ENCODE measurements around the gene ADAMTSL2. TPM values are rescaled to one million over a fixed set of nuclear protein-coding genes. Genes with fewer than 3 reads are reported as not detected.

Gene ADAMTSL2
- total RNA-seq, 1 donor from 2014 or later = 17.4 TPM

DNA sequence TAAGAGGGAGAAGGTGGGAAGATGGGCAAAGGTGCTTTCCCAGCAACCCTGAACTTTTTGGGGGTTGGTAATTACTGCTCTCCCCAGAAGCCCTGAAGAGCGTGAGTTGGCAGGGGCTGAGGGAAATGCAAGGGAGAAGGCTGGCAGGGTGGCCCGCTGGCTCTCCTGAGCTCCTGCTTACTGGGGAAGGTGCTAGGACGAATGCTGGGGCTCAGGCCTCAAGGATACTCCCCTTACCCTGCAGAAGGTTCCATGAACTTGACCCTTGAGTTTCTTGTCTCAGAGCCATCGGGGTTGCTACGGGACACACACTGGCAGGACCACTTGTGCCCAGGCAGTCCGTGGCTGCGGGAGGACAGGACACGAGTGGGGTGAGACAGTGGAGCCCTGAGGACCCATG is 73.5 kb downstream of the ADAMTSL2 start:
- no peak overlapping the region for H3K4me3 ChIP-seq
- DNase-seq = no peak
- no peaks in the 10 kb centered on the region for H3K9me3 ChIP-seq
- H3K27me3 ChIP-seq = peaks cover 50% of the 10 kb centered on the region
- H3K27ac ChIP-seq = no peak overlapping the region
- no peaks in the 10 kb centered on the region for H3K4me1 ChIP-seq
- H3K36me3 ChIP-seq = no peaks in the 10 kb centered on the region
- TF ChIP-seq, protein P1, sequence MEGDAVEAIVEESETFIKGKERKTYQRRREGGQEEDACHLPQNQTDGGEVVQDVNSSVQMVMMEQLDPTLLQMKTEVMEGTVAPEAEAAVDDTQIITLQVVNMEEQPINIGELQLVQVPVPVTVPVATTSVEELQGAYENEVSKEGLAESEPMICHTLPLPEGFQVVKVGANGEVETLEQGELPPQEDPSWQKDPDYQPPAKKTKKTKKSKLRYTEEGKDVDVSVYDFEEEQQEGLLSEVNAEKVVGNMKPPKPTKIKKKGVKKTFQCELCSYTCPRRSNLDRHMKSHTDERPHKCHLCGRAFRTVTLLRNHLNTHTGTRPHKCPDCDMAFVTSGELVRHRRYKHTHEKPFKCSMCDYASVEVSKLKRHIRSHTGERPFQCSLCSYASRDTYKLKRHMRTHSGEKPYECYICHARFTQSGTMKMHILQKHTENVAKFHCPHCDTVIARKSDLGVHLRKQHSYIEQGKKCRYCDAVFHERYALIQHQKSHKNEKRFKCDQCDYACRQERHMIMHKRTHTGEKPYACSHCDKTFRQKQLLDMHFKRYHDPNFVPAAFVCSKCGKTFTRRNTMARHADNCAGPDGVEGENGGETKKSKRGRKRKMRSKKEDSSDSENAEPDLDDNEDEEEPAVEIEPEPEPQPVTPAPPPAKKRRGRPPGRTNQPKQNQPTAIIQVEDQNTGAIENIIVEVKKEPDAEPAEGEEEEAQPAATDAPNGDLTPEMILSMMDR (IDR thresholded peaks at IDR 0.05) = no peak
- ATAC-seq = no peak
- intact Hi-C loops (cut with DNase I) = no loop called here

DNA sequence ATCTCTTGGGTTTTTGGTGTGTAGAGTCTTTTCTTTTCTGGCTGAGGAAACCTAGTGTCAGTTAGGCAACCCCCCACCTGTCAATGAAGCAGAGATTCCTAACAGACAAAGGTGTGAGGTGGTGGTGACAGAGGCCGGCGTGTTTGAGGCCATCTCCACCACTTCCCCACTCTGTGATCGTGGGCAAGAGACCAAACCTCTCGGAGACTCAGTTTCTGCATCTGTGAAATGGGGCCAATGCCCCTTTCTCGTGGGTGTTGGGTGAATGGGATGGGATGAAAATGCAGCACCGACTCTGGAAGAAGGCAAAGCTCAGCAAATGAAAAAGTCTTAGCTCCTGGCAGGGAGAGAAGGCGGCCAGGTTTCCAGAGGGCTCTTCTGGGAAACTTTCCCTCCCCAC is 73.9 kb downstream of the ADAMTSL2 start:
- H3K36me3 ChIP-seq = no peaks in the 10 kb centered on the region
- peaks cover 54% of the 10 kb centered on the region for H3K27me3 ChIP-seq
- DNase-seq (no peak), ATAC-seq (no peak)
- TF ChIP-seq, protein P1 (IDR thresholded peaks at IDR 0.05) = no peak
- H3K4me1 ChIP-seq = no peaks in the 10 kb centered on the region
- H3K9me3 ChIP-seq = no peaks in the 10 kb centered on the region
- no peak overlapping the region for H3K4me3 ChIP-seq
- no peak overlapping the region for H3K27ac ChIP-seq
- intact Hi-C loops (cut with DNase I) = no loop called here

DNA sequence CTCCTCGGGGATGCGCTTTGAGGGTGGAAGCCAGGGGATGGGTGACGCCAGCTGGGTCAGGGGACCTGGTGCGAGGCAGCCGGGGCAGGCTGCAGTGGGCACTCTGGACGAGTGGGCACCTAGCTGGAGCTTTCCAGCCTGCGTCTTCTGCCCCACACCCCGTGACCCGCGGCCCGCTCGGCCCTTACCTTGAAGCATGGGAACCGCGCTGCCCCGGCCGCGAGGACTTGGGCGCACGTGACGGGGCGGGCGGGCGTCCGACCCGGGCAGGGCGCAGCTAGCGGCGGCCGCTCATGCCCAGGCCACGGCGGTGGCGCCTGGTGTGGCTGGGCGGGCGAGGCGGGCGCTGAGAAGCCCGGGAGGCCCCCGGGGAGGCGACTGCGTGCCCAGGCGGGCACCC is 74.4 kb downstream of the ADAMTSL2 start:
- intact Hi-C loops (cut with DNase I) = no loop called here
- Histone ChIP-seq H3K9me3 (no peaks in the 10 kb centered on the region), H3K27ac (no peak overlapping the region), H3K36me3 (no peaks in the 10 kb centered on the region), H3K4me3 (no peak overlapping the region), H3K27me3 (peaks cover 57% of the 10 kb centered on the region), H3K4me1 (no peaks in the 10 kb centered on the region)
- DNase-seq (no peak), ATAC-seq (no peak)
- TF ChIP-seq, protein P1 (IDR thresholded peaks at IDR 0.05) = no peak

DNA sequence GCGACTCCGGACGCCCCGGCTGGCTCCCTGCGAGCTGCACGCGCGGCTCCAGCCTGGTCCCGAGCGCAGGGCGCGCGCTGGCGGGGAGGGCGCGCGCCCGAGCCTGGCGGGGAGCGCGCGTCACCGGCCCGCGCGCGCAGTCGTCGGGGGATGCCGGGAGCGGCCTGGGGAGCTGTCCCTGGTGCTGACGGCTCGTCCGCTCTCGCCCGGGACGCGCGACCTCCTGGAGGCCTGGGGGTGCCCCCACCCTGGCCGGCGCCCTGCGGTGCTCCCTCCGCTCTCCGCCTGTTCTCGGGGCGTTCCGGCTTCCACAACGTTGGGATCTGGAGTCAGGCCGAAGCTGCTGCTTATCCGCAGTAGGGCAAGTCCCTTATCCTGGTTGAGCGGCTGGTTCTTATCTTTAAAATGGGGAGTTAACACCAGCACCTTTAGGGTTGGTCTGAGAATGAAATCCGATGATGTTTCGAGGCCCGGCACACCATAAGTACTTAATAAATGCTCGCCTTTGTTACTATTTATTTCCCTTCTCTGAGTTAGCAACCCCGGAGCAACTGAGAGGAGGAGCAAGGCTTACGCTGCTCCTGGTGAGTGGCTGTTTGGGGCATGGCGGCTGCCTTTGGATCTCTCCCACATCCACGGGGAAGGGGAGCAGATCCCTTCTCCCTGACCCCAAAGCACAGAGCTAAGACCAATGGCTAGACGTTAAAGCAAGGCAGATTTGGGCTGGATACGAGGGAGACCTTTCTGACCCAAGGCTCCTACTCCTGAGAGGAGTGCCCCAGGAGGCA is 75.0 kb downstream of the ADAMTSL2 start, which contains the start of gene FAM163B:
Gene FAM163B, minus strand, starts transcription at position 79 of the 788 bp plus-strand sequence. CDS start 29,166 bp downstream, outside the sequence.
- Histone ChIP-seq H3K27me3 (peaks cover 60% of the 10 kb centered on the region), H3K4me3 (no peak within 1 kb of the TSS), H3K4me1 (no peaks in the 10 kb centered on the region), H3K27ac (no peak within 1 kb of the TSS), H3K36me3 (no peaks in the 10 kb centered on the region), H3K9me3 (no peaks in the 10 kb centered on the region)
- DNase-seq = no peak
- intact Hi-C loops (cut with DNase I) = no loop called here
- TF ChIP-seq, protein P1 (IDR thresholded peaks at IDR 0.05) = no peak
- ATAC-seq = peak; percentile 67

DNA sequence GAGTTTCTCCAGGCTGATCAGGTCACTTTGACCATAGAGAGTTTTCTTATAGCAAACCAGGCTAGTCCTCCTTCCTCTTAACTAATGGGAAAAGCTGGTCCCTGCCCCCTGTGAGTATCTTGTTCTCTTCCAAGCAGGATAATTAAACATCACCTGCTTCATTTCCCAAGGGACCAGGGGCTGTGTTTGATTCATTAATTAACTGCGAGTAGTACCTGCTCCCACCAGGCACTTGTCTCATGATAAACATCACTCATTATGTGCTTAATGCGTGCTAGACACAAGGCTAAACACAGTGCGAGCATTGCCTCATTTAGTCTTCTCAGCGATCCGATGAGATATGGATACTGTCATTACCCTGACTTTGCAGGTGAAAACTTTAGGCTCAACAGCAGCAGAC is 76.3 kb downstream of the ADAMTSL2 start:
- no peak for DNase-seq
- H3K36me3 ChIP-seq = no peaks in the 10 kb centered on the region
- intact Hi-C loops (cut with DNase I) = no loop called here
- ATAC-seq = no peak
- H3K9me3 ChIP-seq = no peaks in the 10 kb centered on the region
- no peak overlapping the region for H3K27ac ChIP-seq
- no peaks in the 10 kb centered on the region for H3K4me1 ChIP-seq
- H3K27me3 ChIP-seq = peaks cover 60% of the 10 kb centered on the region
- TF ChIP-seq, protein P1 (IDR thresholded peaks at IDR 0.05) = no peak
- H3K4me3 ChIP-seq = no peak overlapping the region

Data from upper lobe of right lung (tissue), 1 donor.